ENCODE results near the gene WSCD1. TPM values are rescaled to one million over a fixed set of nuclear protein-coding genes. Genes with fewer than 3 reads are reported as not detected.

The WSCD1 gene
- total and polyA plus RNA-seq, 2 of the 4 experiments (the other 2 are of a cell fraction): 0.07 TPM; not detected in 1

GRCh38 chr17:6165806-6166205 is 95.6 kb downstream of the WSCD1 start:
- H3K27me3 ChIP-seq (ENCODE audit: control insufficient read depth, insufficient read depth, low read length): no peaks in the 10 kb centered on the region
- ChIA-PET POLR2A (ENCODE audit: unreplicated experiment) (no interaction called here), CTCF (no interaction called here)
- H2BK5ac ChIP-seq (ENCODE audit: low read depth, low read length, poor library complexity, severe bottlenecking): no peak overlapping the region
- WGBS, 2 experiments (ENCODE audit: extremely low coverage in 2 of 2, insufficient read length in 1 of 2): 40% methylated on average over 1 of the region's 6 CpGs; no CpG with 5 or more reads in 1 of the 2 experiments
- ATAC-seq (ENCODE audit: low read depth) (no peak), DNase-seq (no peak)
- no peak overlapping the region for H3K9ac ChIP-seq (ENCODE audit: low read depth, low read length)
- H3K23ac ChIP-seq (ENCODE audit: low read depth, low read length): no peak overlapping the region
- H4K5ac ChIP-seq (ENCODE audit: low read depth, low read length): no peak overlapping the region
- no peak overlapping the region for H3K56ac ChIP-seq (ENCODE audit: extremely low read depth, insufficient read depth, low read length)
- no peak overlapping the region for H2AK5ac ChIP-seq (ENCODE audit: low read depth, low read length)
- no peak overlapping the region for H3K14ac ChIP-seq (replicated peaks; ENCODE audit: low read depth, low read length)
- TF ChIP-seq RCOR1 (IDR thresholded peaks at IDR 0.05; ENCODE audit: insufficient replicate concordance, low read length) (no peak), SMC3 (IDR thresholded peaks at IDR 0.05; ENCODE audit: low read depth, low read length) (no peak), CEBPB (IDR thresholded peaks at IDR 0.05; ENCODE audit: low read depth, low read length) (no peak), USF2 (IDR thresholded peaks at IDR 0.05; ENCODE audit: low read depth, low read length) (no peak), RFX5 (IDR thresholded peaks at IDR 0.05; ENCODE audit: low read depth, low read length) (no peak), POLR2A (IDR thresholded peaks at IDR 0.05; ENCODE audit: low read depth, low read length) (no peak), NFE2L2 (IDR thresholded peaks at IDR 0.05; ENCODE audit: low read depth, low read length) (no peak), ELK1 (IDR thresholded peaks at IDR 0.05; ENCODE audit: borderline replicate concordance, low read depth, low read length) (no peak), BHLHE40 (IDR thresholded peaks at IDR 0.05; ENCODE audit: low read depth, low read length) (no peak), MAFK (IDR thresholded peaks at IDR 0.05; ENCODE audit: low read depth, low read length) (no peak), RAD21 (IDR thresholded peaks at IDR 0.05; ENCODE audit: low read length) (no peak), CTCF (conservative IDR thresholded peaks at IDR 0.05; ENCODE audit: low read depth, low read length) (no peak)
- no peak overlapping the region for H3K4ac ChIP-seq (ENCODE audit: low read depth, low read length)
- no peaks in the 10 kb centered on the region for H3K79me1 ChIP-seq (ENCODE audit: low read depth in 1 of 2, low read length in 2 of 2)
- no peak overlapping the region for H4K8ac ChIP-seq (ENCODE audit: low read depth in 2 of 2, low read length in 2 of 2)
- no peaks in the 10 kb centered on the region for H3K9me1 ChIP-seq (ENCODE audit: insufficient read depth, low read length)
- no peaks in the 10 kb centered on the region for H3K4me1 ChIP-seq (ENCODE audit: control insufficient read depth, insufficient read depth, low read length)
- no peak overlapping the region for H2BK15ac ChIP-seq (ENCODE audit: low read depth, low read length)
- no peak overlapping the region for H3K4me2 ChIP-seq (ENCODE audit: low read depth, low read length)
- dilution Hi-C loops (cut with HindIII; ENCODE audit: low sequenced_read_pairs, unreplicated experiment): no loop called here
- H3K27ac ChIP-seq (ENCODE audit: insufficient read depth, low read length): no peak overlapping the region
- intact Hi-C loops (cut with micrococcal nuclease): no loop called here
- H2BK20ac ChIP-seq (ENCODE audit: low read depth, low read length): no peak overlapping the region
- H3K4me3 ChIP-seq (ENCODE audit: insufficient read depth, low read depth, low read length): no peak overlapping the region
- H3K36me3 ChIP-seq (ENCODE audit: control insufficient read depth, insufficient read depth, low read length): no peaks in the 10 kb centered on the region
- H2AFZ ChIP-seq (replicated peaks; ENCODE audit: low read length, poor library complexity): no peak overlapping the region
- in situ Hi-C loops (cut with MboI; ENCODE audit: low sequenced_read_pairs): no loop called here
- H4K20me1 ChIP-seq (ENCODE audit: insufficient read depth, low read length): no peaks in the 10 kb centered on the region
- peaks cover 23% of the 10 kb centered on the region for H3K9me3 ChIP-seq (ENCODE audit: control insufficient read depth, insufficient read depth, low read length)
- no peak overlapping the region for H2BK120ac ChIP-seq (ENCODE audit: low read depth, low read length)
- no peak overlapping the region for H3K18ac ChIP-seq (ENCODE audit: low read depth, low read length)
- BruUV-seq (replicated peaks): no TSS peak
- no peak overlapping the region for H4K91ac ChIP-seq (ENCODE audit: insufficient read depth, low read depth, low read length)
- no peak overlapping the region for H2AK9ac ChIP-seq (replicated peaks; ENCODE audit: low read depth, low read length, poor library complexity)

Data from IMR-90 (cell line).